EL (cell line): Measurements from ENCODE around the gene GALNT7.

Experiments
- DNase-seq: peaks from one replicate; pipeline ENCODE4 v3.0.0-alpha.2; 2016

The GALNT7 gene

GRCh38 chr4:173270312-173271027, 101.9 kb downstream of the GALNT7 start:
- DNase-seq, result no peak

GRCh38 chr4:173272314-173272713, 103.7 kb downstream of the GALNT7 start:
- no peak for DNase-seq

GRCh38 chr4:173272996-173273395, 104.4 kb downstream of the GALNT7 start:
- peak; percentile 25 for DNase-seq

- no peak for DNase-seq
Observed at GRCh38 chr4:173273941-173274340, 105.3 kb downstream of the GALNT7 start.

DNA sequence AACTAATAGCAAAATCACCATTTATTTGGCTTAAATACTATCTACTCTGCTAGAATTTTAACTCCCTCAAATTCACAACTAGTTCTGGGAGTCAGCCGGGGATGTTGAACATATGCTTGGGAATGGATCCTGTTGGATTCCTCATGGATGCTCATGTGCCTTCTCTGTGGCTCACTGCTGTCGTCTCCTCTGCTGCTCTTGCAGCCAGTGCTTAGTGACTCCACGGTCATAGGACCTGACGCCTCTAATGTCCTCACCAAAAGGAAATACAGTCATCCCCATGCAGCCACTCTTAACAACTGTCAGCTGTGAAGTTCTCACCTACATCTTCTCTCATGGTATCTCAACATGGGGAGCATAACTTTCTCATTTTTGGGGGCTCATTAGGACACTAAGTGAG, 106.1 kb downstream of the GALNT7 start:
- no peak for DNase-seq

DNA sequence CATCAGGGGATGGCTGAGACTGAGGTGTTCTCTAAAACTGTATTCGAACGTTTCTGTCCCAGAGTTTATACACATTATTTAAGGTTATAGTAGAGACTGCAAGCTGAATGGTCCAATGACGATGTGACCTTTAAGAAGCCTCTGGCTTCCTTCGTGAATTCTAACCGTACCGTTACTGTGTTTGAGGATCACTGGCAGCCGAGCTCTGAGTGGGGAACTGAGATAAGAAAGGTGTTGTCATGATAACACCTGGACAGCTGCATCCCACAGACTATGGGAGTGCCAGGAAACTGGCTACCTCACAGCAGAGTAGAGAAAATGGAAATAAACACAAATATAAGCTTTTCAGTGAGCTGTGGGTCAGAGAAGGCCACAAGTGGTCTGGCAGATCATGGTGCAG, 106.5 kb downstream of the GALNT7 start:
- no peak for DNase-seq

DNA sequence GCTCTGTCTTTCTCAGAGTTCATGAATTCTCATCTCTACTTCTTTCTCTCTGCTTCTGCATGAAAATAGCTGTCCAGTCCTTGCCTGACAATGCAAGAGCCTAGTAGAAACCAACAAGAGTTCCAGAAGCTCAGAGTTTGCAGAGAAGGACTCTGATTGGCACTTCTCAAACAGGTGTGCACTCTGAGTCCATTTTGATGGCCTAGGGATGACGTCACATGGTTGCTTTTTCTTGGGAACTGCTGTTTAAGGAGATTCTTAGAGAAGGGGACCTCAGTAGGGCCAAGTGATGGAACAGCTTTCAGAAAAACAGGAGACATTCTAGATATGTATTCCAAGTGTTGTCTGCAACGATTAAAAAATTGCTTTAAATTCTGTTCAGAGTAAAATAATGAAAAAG, 108.7 kb downstream of the GALNT7 start:
- DNase-seq, result no peak

DNA sequence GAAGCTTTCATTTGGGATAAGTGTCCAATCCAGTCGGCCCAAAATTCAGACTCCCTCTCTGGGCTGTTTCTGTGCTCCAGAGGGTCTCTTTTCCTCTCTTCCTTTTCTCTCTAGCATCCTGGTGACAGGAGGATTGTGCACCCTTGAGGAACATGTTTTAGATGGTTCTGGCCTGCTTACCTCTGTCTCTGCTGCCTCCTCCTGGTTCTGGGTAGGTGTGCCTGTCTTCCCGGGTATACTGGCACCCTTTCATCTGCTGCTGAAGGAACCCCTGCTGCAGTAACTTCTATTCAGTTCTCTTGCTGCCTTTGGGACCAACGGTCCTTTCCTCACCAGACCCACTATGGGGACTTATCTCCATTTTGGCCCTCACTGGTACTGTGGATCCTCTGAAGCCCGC, 112.4 kb downstream of the GALNT7 start:
- no peak for DNase-seq

GRCh38 chr4:173281406-173282255, 113.0 kb downstream of the GALNT7 start:
- no peak for DNase-seq

DNA sequence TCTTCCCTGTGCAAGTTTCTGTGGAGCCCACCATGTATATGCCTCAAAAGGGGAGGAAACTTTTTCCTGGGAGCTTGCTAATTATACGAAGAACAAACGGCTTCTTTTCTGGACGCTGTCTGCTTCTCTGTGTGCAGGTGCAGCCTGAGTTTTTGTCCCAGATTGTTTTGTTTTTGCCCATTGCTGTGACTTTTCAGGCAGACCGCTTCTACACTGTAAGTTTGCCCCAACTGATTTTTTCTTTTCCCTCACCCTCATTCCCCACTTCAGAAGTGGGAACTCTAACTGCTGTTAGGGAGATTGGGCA, 113.6 kb downstream of the GALNT7 start:
- no peak for DNase-seq

DNA sequence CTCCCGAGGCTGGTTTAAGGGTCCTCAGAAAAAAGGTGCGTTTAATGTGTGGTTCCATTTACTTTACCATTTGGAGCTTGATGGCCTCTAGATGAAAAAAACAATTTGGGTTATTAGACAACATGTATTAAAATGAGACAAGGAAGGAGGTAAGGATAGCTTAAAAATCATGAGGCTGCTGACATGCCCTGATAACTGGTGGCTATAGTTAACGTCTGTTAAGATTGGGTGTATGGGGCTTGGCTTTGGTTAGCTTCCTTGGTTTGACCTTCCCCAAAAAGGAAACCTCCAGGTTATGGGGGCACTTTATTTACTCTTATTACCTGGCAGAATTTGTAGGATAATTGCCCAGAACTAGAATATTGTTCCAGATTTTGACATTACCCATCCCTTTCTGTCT, 114.0 kb downstream of the GALNT7 start:
- no peak for DNase-seq

DNA sequence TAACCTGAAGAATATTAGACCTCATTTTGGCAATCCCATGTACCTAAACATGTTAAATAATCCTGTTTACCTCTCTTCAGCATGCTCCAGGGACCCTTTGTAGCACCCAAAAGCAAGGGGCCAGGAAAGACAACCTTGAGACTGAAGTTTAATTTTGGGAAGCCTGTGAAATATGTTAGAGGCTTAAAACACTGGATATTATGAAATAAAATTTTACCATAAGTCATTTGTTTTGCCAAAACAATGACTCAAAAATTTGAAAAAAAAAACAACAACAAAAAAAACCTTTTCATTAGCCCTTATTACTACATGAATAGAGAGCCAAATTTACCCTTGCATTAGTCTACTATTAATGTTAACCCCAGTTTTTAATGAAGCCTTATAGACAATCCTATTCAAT, 115.9 kb downstream of the GALNT7 start:
- no peak for DNase-seq

DNA sequence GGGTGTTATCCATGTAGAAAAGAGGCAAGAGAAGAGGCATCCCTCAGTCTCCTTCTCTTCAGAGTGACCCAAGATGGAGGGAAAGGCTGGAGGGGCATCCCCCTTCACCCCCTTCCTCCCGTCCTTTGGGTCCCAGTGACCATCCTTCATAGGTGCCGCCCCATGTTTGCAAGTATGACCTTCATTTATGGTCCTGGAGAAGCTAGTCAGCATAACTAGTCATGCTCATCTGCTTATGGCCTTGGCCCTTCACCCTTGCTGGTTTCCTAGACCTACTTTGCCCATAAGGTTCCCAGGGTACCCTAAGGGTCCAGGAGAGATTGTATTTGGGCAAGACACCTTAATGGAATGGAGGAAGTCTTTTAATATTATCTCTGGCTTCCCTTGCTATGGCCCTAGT, 118.9 kb downstream of the GALNT7 start:
- DNase-seq, result no peak

DNA sequence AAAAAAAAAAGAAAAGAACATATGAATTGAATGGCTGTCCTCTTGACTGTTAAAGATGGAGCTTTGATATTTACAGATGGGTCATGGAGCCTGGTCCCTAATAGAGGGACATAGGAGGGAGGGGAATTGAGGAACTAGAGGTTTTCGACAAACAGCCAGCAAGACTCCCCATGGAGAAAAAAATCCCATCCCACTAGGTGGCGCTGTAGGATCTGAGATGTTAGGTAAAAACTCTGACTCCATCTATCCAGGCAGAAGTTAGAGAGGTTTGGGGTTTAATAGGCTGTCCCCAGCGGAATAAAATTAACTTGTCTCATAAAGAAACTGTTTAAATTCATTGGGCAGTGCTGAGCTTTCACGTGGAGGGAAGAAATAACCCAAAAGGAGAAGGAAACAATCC, 119.7 kb downstream of the GALNT7 start:
- peak; percentile 61 for DNase-seq

GRCh38 chr4:173288698-173289352, 120.2 kb downstream of the GALNT7 start:
- no peak for DNase-seq

DNA sequence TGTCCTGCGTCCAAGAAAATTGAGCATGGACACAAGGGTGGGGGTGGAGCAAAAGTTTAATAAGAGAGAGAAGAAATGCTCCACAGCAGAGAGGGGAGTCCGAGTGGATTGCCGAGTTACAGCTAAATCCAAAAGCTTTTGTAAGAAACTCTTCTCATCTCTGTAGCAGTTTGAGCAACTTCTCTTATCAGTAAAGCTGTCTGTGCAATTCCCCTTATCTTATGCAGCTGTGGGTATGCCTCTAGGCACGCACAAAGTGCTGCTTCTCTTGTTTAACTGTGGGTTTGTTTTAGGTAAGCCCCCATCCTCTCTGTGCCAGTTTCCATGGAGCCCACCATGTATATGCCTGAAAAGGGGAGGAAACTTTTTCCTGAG, 120.7 kb downstream of the GALNT7 start:
- no peak for DNase-seq

- DNase-seq, result no peak
Observed at GRCh38 chr4:173291899-173292298, 123.3 kb downstream of the GALNT7 start.

DNA sequence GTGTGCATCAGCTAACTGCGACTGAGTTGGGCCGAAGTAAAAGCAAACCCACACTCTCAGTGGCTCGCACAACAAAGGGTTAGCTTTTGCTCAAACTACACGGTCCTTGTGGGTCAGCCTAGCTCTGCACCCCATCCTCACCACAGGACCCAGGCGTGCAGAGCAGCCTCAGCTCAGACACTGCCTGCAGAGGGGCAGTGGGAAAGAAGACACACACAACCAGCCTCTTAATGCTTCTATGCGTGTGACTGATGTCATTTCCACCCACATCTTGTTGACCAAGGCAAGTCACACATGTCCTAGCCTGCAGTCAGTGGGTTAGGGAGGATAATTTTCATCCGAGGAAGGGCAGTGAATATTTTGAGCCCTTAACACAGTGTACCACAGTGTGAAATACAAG, 125.1 kb downstream of the GALNT7 start:
- DNase-seq, result no peak

- no peak for DNase-seq
Observed at GRCh38 chr4:173294444-173294843, 125.8 kb downstream of the GALNT7 start.

GRCh38 chr4:173301518-173302201, 133.0 kb downstream of the GALNT7 start:
- peak; percentile 31 for DNase-seq

GRCh38 chr4:173307778-173308177, 139.2 kb downstream of the GALNT7 start:
- no peak for DNase-seq

- DNase-seq, result no peak
Observed at GRCh38 chr4:173311368-173311767, 142.8 kb downstream of the GALNT7 start.

GRCh38 chr4:173314715-173315114, 146.1 kb downstream of the GALNT7 start:
- no peak for DNase-seq

DNA sequence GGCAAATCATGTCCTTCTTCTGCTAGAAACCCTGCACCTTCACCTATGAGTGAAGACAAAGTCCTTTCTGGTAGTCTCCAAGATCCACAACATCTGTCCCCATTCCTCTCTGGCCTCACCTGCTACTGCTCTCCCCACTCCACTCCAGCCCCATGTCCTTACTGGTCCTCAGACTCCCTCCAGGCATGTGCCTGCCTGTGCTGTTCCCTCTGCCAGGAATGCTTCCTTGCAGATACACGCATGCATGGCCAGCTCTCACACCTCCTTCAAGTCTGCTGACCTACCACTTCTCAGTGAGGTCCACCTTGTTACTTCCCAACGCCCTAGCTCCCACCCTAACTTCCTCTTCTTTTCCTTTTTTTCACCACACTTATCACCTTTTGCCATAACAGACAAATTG, 147.4 kb downstream of the GALNT7 start:
- no peak for DNase-seq
